Measurements from ENCODE around the gene RAB29.
"Not testable (repeated sequence)": the region's sequence is repeated elsewhere in the genome, so short reads cannot be mapped to it uniquely, and the experiment has no call there.

The RAB29 gene, protein sequence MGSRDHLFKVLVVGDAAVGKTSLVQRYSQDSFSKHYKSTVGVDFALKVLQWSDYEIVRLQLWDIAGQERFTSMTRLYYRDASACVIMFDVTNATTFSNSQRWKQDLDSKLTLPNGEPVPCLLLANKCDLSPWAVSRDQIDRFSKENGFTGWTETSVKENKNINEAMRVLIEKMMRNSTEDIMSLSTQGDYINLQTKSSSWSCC

DNA sequence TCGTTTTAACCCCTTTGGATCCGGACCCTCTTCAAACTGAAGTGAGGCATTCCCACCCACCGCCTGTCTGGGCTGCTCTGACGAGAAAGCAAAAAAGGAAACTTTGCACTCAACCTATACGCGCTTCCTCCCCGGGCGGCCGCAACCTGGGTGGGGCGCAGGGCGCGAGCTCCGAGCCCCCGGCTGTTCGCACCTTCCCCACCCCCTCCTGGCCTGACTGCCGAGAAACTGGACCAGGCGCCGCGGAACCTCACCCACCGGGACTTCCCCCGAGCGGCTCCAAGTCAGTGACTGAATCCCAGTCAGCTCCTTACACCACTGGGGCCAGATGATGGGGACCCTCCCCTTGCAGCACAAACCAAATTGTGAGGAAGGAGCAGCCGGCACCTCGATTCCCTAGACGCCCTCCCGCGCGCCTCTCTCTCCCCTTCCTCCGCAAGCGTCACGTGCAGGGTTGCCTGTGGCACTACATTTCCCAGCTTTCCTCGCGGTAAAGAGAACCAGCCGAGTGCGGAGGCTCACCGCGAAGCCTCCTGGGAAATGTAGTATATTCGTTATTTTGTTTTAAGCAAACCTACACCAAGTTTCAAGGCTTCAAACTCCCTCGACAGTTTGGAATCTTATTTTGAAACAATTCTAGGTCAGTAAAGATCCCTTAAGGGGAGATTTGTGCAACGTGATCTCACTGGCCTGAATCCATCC lies at the start of gene RAB29:
Gene RAB29 (minus strand): TSS at position 468 of the 702 bp plus-strand sequence. CDS start 526 bp downstream, outside the sequence.
- DNase-seq = peak; percentile 80

- no peak for DNase-seq
Measured at GRCh38 chr1:205824180-205824579, 48.9 kb upstream of the RAB29 start.

DNA sequence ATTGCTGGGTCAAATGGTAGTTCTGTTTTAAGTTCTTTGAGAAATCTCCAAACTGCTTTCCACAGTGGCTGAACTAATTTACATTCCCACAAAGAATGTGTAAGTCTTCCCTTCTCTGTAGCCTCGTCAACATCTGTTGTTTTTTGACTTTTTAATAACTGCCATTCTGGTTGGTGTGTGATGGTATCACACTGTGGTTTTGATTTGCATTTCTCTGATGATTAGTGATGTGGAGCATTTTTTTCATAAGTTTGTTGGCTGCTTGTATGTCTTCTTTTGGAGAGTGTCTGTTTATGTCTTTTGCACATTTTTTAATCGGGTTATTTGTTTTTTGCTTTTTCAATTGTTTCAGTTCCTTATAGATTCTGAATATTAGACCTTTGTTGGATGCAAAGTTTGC lies 48.0 kb upstream of the RAB29 start:
- DNase-seq = not testable (repeated sequence)

GRCh38 chr1:205822397-205822796 lies 47.1 kb upstream of the RAB29 start:
- DNase-seq = no peak

DNA sequence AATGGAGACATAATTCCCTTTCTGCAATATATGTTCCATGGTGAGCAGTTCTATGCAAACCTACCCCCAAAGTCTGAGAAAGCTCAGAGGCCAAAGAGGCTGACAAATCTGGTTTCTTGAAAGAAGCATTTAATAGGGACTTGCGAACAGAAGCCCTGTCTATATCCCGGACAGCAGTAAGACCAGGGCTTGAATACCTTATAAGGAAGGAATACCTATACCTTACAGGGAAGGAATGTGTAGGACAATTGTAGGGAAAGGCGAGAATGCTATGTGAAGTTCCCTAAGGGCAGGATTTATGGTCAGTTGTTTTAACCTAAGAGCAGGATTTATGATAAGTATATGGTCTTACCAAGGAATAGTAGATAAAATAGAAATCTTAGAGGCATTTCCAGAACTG lies 42.7 kb upstream of the RAB29 start:
- no peak for DNase-seq

GRCh38 chr1:205817364-205817763 lies 42.1 kb upstream of the RAB29 start:
- no peak for DNase-seq

DNA sequence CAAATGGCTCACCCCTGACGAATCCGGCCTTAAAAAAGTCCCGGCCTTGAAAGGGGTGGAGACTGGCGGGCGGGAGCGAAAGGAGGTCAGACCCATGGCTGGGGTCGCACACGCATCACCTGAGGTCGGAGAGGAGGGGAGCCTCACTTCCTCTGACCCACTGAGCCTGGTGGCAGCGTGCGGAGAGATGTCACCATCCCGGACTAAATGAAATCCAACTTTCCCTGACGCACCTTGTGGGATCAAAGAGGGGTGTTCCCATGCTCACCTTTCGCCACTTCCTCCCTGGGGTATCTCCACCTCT lies 38.4 kb upstream of the RAB29 start:
- DNase-seq = no peak

DNA sequence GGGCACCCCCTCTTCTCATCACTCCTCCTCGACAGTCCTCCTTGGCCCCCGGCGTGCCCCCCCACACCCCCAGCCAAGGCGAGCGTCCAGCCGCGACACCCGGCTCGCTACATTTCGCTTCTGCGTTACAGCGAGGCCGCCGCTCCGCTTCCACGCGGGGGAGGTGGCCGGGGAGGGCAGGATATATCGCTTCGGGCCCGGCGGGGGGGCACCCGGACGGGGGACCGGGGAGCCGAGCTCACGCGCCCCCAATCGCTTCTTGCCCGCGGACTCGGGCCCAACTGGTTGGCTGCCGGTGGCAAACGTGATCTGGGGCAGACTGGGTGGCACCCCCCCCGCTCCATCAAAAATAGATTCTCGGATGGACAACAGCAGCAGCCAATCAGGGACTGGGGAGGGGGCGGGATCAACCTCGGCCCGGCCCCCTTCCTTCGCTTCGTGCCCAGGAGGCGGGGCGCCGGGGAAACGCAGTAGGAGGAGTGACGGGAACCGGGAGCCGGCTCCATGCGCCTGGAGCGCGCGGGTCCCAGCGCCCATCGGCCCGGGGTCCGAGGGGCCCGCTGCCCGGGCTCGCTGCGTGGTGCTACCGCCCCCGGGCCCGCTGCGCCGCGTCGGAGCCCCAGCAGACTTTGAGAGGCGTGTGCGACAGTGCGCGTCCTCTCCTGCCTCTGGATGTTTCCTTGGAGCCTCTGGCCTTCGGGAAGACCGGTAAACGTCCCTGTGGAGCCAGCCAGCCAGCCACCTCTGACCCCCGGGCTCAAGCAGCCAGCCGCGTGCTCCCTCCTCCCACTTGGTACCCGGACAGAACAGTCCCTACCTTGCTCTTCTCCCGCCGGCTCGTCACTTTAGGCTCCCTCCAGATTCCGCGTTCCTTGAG lies 37.8 kb upstream of the RAB29 start, which contains the start of gene SLC41A1:
Gene SLC41A1 (minus strand): TSS at position 321 of the 877 bp plus-strand sequence. CDS start 2,757 bp downstream, outside the sequence.
- peak; percentile 90 for DNase-seq

DNA sequence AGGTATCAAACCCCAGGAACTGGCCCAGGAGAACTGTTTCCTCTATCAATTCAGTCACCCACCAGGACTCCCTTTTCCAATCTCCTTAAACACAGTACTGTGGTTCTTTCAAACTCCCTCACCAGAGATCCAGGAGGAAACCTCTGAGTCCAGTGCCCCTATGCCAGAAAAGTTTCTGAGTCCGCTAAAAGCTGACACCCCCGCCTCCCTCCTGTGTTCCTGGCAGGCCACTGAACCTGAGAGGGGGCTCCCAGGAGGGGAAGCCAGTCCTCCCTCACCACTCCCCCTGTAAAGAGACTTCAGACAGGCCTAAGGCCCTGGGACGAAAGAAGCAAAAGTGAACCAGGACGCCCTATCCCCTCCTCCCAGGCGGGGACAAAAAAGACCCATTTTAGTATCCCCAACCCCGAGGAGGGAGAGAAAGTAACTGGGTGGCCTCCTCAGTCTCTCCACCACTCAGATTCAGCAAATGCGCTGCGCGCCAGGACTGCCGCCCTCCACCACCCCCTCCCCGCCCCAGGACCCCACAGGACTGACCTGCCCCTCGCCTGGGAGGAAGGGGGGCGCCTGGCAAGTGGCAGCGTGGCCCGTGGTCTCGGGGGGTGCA lies 37.1 kb upstream of the RAB29 start:
- no peak for DNase-seq

- no peak for DNase-seq
Measured at GRCh38 chr1:205811660-205812059, 36.4 kb upstream of the RAB29 start.

DNA sequence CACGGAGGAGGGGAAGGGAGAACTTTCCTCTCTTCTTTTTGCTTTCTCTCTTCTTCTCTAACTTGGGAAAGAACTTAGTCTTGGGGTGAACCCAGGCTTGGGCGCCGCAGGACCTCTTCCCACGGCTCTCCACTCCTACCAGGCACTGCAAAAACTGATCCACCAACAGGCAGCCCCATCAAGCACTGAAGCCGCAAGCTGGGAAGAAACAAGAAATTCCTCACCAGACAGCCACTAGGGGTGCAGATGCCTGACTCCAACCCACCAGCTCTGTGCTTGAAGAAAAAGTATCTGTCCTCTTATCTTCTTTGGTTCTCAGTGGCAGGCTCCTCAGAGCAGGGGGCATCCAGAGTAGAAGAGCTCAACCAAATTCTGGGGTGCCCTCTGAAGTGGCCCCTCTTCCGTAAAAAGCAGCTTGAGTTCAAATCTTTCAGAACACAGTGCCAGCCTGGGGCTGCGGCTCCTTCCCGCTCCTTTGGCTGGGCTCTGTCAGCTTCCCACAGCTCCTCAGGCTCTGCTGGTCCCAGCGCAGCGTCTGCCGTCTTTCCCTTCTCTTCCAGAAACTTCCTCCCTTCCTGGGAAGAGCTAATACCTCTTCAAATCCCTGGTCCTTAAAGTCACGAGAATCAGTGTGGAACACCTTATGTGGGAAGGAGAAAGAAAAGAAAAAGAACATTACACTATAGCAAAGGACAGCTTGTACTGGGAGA lies 35.3 kb upstream of the RAB29 start:
- no peak for DNase-seq

GRCh38 chr1:205809942-205810345 lies 34.7 kb upstream of the RAB29 start:
- DNase-seq = no peak

DNA sequence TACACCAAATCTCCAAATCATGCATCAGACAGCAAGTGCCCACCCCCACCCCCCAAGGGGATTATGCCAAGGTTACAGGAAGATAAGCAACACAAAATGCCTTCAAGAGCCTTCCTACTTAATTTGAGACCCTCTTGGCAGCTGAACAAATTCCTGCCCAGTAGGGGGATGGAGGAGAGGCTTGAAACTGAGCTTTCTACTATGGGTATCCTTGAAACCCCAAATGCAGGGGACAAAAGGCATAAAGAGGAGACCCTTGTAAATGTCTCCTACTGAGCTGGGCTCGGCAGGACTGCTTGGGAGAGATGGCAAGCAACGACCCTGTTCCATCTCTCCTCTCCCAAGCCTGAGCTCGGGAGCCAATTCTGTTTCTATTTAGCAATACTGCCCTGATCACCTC lies 34.2 kb upstream of the RAB29 start:
- no peak for DNase-seq

GRCh38 chr1:205805082-205805711 lies 29.9 kb upstream of the RAB29 start:
- DNase-seq = no peak

DNA sequence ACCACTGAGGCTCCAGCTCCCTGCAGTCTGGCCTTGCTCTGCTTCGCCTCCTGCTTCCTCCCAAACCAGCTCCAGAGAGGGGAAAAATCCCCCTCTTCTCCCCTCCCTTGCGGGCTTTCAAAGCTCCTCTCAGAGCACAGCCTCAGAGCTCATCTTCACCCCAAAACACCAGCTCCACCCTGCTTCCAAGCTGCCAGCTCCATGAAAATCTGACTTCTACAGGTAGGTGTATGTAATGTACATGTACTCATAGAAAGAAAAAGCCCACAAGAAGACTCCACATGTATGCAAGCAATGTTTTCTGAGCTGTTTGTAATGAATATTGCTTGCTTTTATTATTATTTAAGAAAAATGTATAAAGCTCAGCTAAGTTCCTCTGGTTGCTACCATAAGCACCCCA lies 29.3 kb upstream of the RAB29 start:
- no peak for DNase-seq

GRCh38 chr1:205803986-205804385 lies 28.7 kb upstream of the RAB29 start:
- no peak for DNase-seq

DNA sequence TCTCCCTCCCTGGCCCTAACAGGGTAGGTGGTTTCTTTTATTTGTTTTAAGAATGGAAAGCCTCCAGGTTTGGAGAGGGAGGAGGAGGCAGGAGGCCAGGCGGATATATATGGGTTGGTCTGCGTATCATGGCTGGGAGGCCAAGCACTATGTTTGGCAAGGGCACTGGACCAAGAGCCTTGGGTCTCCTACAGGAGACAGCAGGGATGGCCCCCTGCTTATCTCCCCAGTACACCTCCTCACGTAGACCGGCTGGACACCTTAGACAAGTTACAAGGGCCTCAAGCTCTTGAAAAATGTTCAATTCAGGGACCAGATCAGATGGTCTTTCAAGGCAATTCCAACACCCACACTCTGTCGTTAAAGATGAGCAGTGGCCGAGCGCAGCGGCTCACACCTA lies 26.8 kb upstream of the RAB29 start:
- no peak for DNase-seq

- DNase-seq = no peak
Measured at GRCh38 chr1:205800981-205801703, 25.9 kb upstream of the RAB29 start.

DNA sequence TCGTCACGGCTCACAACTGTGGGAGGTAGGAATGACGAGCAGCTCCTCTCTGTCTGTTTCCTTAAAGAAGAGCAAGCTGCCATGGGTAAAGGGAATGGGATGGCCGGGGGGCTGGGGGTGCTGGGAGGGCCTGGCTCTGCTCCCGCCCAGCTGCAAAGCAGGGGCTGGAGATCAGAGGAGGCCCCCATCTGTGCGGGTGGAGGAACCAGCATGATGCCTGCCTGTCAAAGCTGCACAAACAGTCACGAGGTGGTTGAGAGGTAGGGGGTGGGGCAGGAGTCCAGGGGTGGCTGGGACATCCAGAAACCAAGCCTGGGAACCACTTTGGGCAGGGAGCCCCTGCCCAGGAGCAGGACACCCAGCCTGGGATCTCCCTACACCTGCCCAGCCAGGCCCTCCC lies 25.1 kb upstream of the RAB29 start:
- DNase-seq = no peak

- no peak for DNase-seq
Measured at GRCh38 chr1:205798577-205798976, 23.3 kb upstream of the RAB29 start.

GRCh38 chr1:205797168-205797567 lies 21.9 kb upstream of the RAB29 start:
- DNase-seq = no peak

Measured in activated CD4-positive, alpha-beta T cell treated with anti-CD3 and anti-CD28 coated beads, Interleukin-2, amount 50 U/mL, for 1 hour (primary cell).